Neuron (in vitro differentiated cells): Measurements from ENCODE around the gene MAST1.

ENCODE experiments used
- H2AFZ ChIP-seq: one replicate; pipeline ENCODE4 v1.6.1; 2013; ENCODE audit warnings: low read depth, mild to moderate bottlenecking, inconsistent platforms, low read length, moderate library complexity
- H3K27me3 ChIP-seq: one replicate; pipeline ENCODE4 v1.6.1; 2013; ENCODE audit warnings: low read length; ENCODE audit not compliant: insufficient read depth
- H3K36me3 ChIP-seq: one replicate; pipeline ENCODE4 v1.6.1; 2013; ENCODE audit warnings: low read length; ENCODE audit not compliant: insufficient read depth
- H3K4me1 ChIP-seq: one replicate; pipeline ENCODE4 v1.6.1; 2013; ENCODE audit warnings: low read length; ENCODE audit not compliant: insufficient read depth
- H3K4me3 ChIP-seq: 2 replicates; pipeline ENCODE4 v1.5.1; 2013; ENCODE audit warnings: mild to moderate bottlenecking, low read length, moderate library complexity
- H3K9me3 ChIP-seq: one replicate; pipeline ENCODE4 v1.6.1; 2013; ENCODE audit warnings: low read length

The MAST1 gene

DNA sequence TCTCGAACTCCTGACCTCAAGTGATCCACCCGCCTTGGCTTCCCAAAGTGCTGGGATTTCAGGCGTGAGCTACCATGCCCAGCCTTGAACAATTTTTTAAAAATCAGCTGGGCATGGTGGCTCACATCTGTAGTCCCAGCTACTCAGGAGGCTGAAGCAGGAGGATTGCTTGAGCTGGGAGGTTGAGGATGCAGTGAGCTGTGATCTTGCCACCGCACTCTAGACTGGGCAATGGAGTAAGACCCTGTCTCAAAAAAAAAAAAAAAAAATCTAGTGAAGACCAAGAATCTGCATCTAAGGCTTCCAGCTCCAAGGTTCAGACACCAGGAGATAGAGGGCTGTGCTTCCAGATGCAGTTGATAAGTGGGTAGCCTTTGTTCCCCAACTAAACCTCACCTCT lies 25.8 kb downstream of the MAST1 start:
- no peaks in the 10 kb centered on the region for H3K4me1 ChIP-seq
- H3K27me3 ChIP-seq, result no peaks in the 10 kb centered on the region
- H3K9me3 ChIP-seq, result no peaks in the 10 kb centered on the region
- no peak overlapping the region for H2AFZ ChIP-seq
- peaks cover 9% of the 10 kb centered on the region for H3K36me3 ChIP-seq
- H3K4me3 ChIP-seq, result no peak overlapping the region

DNA sequence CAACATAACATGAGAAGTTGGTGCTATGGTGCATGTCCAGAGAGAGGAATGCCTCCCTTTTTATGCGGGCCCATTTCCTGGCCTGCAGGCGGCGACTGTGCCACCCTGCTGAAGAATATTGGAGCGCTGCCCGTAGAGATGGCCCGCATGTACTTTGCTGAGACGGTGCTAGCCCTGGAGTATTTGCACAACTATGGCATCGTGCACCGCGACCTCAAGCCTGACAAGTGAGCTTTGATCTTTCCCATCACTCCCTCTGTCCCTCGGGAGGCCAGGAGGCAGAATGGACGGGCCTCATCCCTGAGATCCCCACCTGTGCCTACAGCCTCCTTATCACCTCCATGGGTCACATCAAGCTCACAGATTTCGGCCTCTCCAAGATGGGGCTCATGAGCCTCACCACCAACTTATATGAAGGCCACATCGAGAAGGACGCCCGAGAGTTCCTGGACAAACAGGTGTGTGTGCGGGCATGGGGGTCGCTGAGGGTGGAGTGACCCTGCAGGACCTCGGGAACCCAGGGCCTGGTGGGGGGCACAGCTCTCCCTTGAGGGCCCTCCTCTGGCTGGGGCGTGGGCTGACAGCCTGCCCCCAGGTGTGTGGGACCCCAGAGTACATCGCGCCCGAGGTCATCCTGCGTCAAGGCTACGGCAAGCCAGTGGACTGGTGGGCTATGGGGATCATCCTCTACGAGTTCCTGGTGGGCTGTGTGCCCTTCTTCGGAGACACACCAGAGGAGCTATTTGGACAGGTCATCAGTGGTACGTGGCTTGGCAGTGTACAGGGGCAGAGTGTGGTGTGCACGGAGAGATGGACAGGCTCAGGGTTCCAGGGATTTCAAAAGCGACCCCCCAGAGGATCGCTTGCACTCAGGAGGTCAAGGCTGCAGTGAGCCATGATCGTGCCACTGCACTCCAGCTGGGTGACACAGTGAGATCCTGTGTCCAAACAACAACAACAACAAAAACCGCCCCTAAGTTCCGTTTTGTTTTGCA lies 26.7 kb downstream of the MAST1 start:
- H3K4me1 ChIP-seq, result no peaks in the 10 kb centered on the region

DNA sequence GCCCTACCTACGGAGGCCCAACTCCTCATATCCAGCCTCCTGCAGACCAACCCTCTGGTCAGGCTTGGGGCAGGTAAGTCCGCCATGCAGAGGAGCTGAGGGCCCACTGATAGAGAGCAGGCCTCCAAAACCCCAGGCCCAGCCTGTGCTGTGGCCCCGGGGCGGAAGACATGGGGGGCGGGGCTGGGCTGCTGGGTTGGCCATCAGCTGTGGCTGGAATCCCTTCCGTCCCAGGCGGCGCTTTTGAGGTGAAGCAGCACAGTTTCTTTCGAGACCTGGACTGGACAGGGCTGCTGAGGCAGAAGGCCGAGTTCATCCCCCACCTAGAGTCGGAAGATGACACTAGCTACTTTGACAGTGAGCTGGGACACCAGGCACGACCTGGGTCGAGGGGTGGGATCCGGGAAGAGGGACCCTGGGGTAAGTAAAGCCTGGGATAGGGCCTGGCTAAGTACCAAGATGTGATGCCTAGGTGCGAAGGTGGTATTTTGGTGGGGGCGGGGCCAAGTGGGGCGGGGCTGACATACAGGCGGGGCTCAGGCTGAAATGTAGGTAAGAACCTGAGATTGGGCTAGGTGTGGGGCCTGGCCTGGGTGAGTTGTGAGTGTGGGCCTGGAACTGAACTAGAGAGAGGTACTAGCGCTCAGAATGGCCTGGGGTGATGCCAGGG lies 27.6 kb downstream of the MAST1 start:
- H2AFZ ChIP-seq, result no peak overlapping the region
- H3K9me3 ChIP-seq, result no peaks in the 10 kb centered on the region
- no peaks in the 10 kb centered on the region for H3K4me1 ChIP-seq
- no peak overlapping the region for H3K4me3 ChIP-seq
- peaks cover 11% of the 10 kb centered on the region for H3K36me3 ChIP-seq
- H3K27me3 ChIP-seq, result no peaks in the 10 kb centered on the region

More for the DNA sequence above, 26.7 kb downstream of the MAST1 start:
- Histone ChIP-seq H2AFZ (no peak overlapping the region), H3K9me3 (no peaks in the 10 kb centered on the region), H3K36me3 (peaks cover 11% of the 10 kb centered on the region), H3K4me3 (no peak overlapping the region), H3K27me3 (no peaks in the 10 kb centered on the region)

DNA sequence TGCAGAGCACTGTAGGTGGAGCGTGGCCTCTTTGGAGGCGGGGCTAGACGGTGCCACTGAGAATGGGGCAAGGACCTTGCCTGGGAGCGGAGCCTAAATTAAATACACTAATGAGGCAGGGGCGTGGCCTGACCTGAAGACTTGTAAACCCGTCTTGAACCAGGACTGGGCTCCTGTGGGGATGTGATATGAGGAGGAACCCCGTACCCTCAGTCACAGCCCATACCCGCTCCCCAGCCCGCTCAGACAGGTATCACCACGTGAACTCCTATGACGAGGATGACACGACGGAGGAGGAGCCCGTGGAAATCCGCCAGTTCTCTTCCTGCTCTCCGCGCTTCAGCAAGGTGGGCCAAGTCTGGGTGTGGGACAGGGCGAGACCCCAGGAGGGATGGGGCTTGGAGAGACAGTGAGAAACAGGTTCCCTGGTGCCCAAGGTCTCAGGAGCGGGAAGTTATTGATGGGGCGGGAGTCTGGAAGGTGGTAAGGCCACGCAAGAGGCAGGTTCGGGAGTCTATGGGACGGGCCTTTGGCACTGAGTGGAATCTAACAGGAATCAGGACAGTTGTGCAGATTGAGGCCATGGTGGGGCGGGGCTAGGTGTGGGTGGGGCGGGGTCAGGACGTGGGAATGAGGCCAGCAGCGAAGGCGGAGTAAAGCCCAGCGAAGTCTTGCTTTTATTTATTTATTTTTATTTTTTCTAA lies 28.3 kb downstream of the MAST1 start:
- Histone ChIP-seq H3K27me3 (no peaks in the 10 kb centered on the region), H3K4me3 (no peak overlapping the region), H3K4me1 (no peaks in the 10 kb centered on the region), H3K36me3 (peaks cover 11% of the 10 kb centered on the region), H3K9me3 (no peaks in the 10 kb centered on the region), H2AFZ (no peak overlapping the region)

DNA sequence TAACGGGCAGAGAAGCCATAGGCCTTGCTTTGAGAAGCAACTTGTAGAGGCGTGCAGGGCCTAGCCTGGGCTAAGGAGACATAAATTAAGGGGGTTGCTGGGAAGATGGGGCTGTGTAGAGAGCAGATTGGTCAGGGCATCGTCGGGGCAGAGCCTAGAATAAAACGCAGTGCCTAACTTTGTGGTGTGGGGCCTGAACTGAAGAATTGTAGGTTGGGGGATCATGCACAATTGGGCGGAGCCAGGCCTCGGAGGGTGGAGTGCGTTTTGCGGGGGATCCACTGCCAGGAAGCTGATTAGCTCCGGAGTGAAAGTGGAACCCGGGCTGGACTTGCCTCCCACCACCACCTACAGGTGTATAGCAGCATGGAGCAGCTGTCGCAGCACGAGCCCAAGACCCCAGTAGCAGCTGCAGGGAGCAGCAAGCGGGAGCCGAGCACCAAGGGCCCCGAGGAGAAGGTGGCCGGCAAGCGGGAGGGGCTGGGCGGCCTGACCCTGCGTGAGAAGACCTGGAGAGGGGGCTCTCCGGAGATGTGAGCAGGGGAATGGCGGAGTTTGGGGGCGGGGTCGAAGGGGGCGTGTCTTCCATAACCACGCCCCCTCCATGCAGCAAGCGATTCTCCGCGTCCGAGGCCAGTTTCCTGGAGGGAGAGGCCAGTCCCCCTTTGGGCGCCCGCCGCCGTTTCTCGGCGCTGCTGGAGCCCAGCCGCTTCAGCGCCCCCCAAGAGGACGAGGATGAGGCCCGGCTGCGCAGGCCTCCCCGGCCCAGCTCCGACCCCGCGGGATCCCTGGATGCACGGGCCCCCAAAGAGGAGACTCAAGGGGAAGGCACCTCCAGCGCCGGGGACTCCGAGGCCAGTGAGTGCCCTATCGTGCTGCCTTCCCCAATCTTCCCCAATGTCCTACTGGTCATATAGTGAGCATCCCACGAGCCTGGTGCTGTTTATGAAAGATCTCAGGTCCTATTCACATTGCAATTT lies 29.1 kb downstream of the MAST1 start:
- peaks cover 2% of the 10 kb centered on the region for H3K9me3 ChIP-seq
- H3K27me3 ChIP-seq, result no peaks in the 10 kb centered on the region
- H2AFZ ChIP-seq, result no peak overlapping the region
- H3K36me3 ChIP-seq, result peaks cover 14% of the 10 kb centered on the region
- no peaks in the 10 kb centered on the region for H3K4me1 ChIP-seq
- peak overlapping the region; percentile 31 for H3K4me3 ChIP-seq

DNA sequence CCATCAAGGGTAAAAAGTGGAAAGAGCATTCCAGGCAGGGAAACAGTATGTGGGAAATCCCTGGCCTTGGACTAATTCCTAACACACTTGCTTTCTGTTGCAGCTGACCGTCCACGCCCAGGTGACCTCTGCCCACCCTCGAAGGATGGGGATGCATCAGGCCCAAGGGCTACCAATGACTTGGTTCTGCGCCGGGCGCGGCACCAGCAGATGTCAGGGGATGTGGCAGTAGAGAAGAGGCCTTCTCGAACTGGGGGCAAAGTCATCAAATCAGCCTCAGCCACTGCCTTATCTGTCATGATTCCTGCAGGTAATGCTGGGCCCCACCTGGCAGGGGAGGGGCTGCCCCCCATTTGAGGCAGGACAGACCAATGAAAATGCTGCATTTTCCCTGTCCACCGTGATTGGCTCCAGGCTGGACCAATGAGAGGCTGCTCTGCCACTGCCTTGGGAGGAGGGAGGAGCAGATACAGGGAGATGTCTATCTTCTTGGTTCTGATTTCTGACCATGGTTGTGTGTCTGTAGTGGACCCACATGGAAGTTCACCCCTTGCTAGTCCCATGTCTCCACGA lies 30.3 kb downstream of the MAST1 start:
- Histone ChIP-seq H3K36me3 (peaks cover 20% of the 10 kb centered on the region), H2AFZ (no peak overlapping the region), H3K4me3 (no peak overlapping the region), H3K4me1 (no peaks in the 10 kb centered on the region), H3K27me3 (no peaks in the 10 kb centered on the region), H3K9me3 (peaks cover 10% of the 10 kb centered on the region)

DNA sequence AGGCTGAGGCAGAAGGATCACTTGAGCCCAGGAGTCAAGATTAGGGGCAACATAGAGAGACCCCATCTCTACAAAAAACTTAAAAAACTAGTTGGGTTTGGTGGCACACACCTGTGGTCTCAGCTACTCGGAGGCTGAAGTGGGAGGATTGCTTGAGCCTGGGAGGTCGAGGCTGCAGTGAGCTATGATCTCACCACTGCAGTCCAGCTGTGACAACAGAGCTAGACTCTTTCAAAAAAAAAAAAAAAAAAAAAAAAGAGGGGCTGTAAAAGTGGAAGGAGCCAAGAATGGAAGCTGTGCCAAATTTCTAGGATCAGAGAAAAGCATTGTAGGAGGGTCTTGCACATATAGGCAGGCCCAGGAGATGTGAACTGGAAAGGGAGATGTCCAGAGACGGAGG lies 33.4 kb downstream of the MAST1 start:
- Histone ChIP-seq H2AFZ (no peak overlapping the region), H3K4me3 (no peak overlapping the region), H3K4me1 (no peaks in the 10 kb centered on the region), H3K27me3 (no peaks in the 10 kb centered on the region), H3K36me3 (peaks cover 36% of the 10 kb centered on the region), H3K9me3 (peaks cover 11% of the 10 kb centered on the region)

DNA sequence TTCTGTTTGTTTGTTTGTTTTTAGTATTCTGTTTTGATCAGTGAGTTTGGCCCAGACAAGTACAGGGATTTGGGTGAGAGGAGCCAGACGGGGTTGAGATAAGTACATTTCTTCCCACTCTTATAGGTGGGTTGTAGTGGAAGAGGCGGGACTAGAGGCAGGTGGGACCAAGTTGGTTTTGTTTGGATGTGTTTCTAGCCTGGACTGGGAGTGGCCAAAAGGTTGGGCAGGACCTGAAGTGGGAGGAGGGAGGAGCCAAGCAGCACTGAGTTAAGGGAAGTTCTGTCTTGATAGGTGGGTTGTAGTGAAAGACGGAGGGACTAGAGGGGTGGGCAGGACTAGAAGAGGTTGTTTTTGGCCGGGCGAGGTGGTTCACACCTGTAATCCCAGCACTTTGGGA lies 33.9 kb downstream of the MAST1 start:
- Histone ChIP-seq H2AFZ (no peak overlapping the region), H3K9me3 (peaks cover 11% of the 10 kb centered on the region), H3K36me3 (peaks cover 36% of the 10 kb centered on the region), H3K27me3 (no peaks in the 10 kb centered on the region), H3K4me1 (no peaks in the 10 kb centered on the region), H3K4me3 (no peak overlapping the region)

DNA sequence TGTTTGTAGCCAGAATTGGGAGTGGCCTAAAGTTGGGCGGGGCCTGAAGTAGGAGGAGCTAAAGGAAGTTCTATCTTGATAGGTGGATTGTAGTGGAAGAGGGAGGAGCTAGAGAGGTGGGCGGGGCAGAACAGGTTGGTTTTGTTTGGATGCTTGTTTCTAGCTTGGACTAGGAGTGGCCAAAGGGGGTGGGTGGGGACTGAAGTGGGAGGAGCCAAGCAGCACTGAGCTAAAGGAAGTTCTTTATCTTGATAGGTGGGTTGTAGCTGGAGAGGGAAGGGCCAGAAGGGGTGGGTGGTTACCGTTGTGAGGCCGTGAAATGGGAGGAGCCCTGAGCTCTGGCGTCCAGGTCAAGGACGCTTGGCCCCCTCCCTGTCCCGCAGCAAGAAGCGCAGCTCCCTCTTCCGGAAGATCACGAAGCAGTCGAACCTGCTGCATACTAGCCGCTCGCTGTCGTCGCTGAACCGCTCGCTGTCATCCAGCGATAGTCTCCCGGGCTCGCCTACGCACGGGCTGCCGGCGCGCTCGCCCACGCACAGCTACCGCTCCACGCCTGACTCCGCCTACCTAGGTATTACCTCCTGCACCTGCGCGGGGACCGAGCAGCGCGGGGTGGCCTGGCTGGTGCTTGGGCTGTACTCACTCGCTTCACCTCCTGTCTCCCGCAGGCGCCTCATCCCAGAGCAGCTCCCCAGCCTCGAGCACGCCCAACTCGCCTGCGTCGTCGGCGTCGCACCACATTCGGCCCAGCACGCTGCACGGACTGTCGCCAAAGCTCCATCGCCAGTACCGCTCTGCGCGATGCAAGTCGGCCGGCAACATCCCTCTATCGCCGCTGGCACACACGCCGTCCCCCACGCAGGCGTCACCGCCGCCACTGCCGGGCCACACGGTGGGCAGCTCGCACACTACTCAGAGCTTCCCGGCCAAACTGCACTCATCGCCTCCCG lies 34.9 kb downstream of the MAST1 start:
- H3K4me1 ChIP-seq, result no peaks in the 10 kb centered on the region
- no peak overlapping the region for H3K4me3 ChIP-seq
- peaks cover 11% of the 10 kb centered on the region for H3K9me3 ChIP-seq
- H3K36me3 ChIP-seq, result peaks cover 36% of the 10 kb centered on the region
- no peaks in the 10 kb centered on the region for H3K27me3 ChIP-seq
- no peak overlapping the region for H2AFZ ChIP-seq

DNA sequence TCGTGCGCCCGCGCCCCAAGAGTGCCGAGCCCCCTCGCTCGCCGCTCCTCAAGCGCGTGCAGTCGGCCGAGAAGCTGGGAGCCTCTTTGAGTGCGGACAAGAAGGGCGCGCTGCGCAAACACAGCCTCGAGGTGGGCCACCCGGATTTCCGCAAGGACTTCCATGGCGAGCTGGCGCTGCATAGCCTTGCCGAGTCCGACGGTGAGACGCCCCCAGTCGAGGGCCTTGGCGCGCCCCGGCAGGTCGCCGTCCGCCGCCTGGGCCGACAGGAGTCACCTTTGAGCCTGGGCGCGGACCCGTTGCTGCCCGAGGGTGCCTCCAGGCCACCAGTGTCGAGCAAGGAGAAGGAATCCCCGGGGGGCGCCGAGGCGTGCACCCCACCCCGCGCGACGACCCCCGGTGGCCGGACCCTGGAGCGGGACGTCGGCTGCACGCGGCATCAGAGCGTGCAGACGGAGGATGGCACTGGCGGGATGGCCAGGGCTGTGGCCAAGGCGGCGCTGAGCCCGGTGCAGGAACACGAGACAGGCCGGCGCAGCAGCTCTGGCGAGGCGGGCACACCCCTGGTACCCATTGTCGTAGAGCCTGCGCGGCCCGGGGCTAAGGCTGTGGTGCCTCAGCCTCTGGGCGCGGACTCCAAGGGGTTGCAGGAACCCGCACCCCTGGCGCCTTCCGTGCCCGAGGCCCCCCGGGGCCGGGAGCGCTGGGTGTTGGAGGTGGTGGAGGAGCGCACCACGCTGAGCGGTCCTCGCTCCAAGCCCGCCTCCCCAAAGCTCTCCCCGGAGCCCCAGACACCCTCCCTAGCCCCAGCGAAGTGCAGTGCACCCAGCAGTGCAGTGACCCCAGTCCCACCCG lies 35.8 kb downstream of the MAST1 start:
- no peaks in the 10 kb centered on the region for H3K4me1 ChIP-seq
- H3K36me3 ChIP-seq, result peaks cover 27% of the 10 kb centered on the region
- no peak overlapping the region for H3K4me3 ChIP-seq
- no peaks in the 10 kb centered on the region for H3K27me3 ChIP-seq
- H3K9me3 ChIP-seq, result peaks cover 11% of the 10 kb centered on the region
- no peak overlapping the region for H2AFZ ChIP-seq

DNA sequence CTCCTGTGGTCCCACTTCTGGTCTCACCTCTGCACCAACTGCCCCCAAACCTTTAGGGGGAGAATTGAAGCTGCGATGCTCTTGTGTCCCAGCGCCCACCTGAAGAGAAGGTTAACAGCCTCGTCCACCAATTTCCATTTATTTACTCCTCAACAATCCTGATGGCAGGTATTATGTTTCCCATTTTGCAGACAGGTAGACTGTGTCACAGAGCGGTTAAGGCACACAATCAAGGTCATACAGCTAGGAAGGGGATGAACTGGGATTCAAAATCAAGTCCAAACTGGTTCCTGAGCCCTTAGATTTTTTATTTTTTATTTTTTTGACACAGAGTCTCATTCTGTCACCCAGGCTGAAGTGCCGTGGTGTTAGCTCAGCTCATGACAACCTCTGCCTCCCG lies 36.8 kb downstream of the MAST1 start:
- Histone ChIP-seq H3K36me3 (peaks cover 24% of the 10 kb centered on the region), H3K27me3 (no peaks in the 10 kb centered on the region), H2AFZ (no peak overlapping the region), H3K4me1 (no peaks in the 10 kb centered on the region), H3K9me3 (peaks cover 11% of the 10 kb centered on the region), H3K4me3 (no peak overlapping the region)
